Measurements from ENCODE around the gene ERLEC1.
"Not testable (repeated sequence)": the region's sequence is repeated elsewhere in the genome, so short reads cannot be mapped to it uniquely, and the experiment has no call there.

The ERLEC1 gene

DNA sequence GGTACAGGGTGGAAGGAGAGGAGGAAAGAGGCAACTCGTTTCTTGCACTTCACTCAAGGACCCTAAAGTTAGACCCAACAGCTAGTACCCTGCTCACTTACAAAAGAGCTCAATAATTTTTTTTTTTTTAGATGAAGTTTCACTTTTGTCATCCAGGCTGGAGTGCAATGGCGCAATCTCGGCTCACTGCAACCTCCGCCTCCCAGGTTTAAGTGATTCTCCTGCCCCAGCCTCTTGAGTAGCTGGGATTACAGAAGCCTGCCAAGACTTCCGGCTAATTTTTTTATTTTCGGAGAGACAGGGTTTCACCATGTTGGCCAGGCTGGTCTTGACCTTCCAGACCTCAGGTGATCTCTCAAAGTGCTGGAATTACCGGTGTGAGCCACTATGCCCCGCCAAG, 4.2 kb upstream of the ERLEC1 start:
- no peak for FAIRE-seq

DNA sequence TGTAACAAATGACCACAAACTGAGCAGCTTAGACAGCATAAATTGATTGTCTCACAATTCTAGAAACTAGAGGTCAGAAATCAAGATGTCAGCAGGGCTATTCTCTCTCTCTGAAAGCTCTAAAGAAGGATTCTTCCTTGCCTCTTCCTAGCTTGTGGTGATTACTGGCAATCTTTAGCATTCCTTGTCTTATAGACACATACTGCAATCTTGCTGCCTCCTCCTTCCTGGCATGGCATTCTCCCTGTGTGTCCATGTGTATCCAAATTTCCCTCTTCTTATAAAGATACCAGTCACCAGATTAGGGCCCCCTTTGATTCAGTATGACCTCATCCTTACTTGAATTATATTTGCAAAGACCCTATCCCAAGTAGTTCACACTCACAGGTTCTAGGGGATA, 2.4 kb upstream of the ERLEC1 start:
- FAIRE-seq = no peak

DNA sequence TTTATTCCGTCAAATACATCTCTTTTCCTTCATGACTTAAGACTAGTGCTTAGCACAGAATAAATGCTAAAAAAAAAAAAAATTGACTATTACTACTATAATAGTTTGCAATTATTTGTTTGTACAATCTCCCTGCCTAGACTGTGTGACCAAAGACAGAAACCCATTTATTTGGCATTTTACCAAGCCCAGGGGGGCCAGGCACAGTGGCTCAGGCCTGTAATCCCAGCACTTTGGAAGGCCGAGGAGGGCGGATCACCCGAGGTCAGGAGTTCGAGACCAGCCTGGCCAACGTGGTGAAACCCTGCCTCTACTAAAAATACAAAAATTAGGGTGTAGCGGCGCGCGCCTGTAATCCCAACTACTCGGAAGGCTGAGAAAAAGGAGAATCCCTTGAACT, 1.5 kb upstream of the ERLEC1 start:
- FAIRE-seq = no peak

DNA sequence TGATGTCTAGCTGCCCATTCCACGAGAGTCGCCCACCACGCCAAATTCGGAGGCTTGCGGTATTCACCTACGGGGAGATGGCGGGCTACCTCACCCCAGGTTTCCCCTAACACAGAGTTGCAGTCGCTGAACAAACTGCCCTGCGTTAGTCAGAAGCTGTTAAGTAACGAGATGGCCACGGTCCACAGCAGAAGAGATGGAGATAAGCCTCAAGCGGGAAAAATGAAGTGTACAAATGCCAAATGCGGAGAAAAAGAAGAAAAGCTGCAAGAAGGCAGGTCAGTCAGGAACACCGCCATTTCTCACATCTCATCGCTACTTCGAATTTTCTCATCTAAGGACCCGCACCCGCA, 516 bp upstream of the ERLEC1 start:
- no peak for FAIRE-seq

DNA sequence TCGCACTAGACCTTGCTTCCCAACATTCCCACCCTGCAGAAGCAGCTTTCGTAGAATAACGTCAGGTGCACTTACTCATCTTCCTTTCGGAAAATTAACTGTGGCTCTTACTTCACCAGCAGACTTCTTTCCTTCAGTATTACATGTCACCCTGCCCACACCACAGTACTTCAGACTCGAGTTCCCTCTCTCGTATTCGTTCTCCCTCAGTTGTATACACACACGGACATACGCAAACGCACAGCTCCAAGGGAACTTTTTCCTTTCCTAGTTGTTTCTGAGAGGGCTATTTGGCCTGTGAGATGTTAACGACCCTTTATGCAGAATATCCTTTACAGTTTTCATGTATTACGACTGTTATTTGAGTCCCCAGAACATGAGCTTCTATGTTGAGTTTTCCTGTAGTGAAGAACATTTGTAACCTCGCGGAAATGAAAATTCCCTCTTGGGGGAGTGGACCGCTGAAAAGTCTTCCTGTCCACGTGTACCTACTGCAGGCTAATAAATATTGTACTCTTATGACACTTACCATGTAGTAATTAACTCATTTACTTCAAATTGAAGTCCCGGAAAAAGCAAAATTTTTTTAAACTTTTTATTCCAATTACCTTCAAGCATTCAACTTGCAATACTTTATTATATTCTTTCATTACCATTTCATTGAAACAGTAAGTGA, 908 bp downstream of the ERLEC1 start:
- no peak for FAIRE-seq

DNA sequence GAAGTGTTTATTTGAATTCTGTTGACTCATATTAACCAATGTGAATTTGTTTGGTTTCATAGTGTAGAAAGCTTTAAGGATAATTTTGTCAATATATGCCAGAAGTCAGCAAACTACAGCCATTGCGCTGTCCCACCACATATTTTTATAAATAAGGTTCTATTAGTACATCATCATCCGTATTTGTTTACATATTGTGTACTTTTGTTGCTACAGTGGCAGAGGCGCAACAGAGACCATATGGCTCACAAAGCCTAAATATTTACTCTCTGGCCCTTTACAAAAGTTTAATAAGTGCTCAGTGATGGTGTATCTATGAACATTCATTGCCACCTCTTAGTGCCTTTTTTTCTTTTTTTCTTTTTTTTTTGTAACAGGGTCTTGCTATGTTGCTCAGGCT, 6.4 kb downstream of the ERLEC1 start:
- FAIRE-seq = no peak

DNA sequence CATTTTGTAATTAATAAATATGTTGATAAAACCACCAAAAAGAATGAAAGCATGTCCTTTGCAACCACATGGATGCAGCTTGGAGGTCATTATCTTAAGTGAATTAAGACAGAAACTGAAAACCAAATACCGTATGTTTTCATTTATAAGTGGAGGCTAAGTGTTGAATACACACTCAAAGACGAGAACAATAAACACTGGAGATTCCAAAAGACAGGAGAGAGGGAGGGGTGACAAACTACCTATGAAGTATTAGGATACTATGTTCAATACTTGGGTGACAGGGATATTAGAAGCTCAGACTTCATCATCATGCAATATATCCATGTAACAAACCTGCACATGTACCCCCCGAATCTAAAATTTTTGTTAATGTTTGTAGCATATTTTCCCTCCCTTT, 7.0 kb downstream of the ERLEC1 start:
- FAIRE-seq = no peak

DNA sequence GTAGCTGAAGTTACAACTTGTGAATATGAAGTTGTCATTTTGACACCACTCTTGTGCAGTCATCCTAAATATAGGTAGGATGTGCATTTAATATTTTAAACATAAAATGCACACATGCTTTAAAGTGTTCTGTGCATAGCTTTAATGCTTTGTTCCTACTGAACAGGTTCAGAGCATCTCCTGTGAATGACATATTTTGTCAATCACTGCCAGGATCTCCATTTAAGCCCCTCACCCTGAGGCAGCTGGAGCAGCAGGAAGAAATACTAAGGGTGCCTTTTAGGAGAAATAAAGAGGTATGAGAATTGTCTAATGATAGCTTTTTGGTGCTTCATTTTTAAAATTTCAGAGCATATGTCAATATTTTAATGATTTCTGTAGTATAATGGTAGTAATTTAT, 14.7 kb downstream of the ERLEC1 start:
- FAIRE-seq = no peak

DNA sequence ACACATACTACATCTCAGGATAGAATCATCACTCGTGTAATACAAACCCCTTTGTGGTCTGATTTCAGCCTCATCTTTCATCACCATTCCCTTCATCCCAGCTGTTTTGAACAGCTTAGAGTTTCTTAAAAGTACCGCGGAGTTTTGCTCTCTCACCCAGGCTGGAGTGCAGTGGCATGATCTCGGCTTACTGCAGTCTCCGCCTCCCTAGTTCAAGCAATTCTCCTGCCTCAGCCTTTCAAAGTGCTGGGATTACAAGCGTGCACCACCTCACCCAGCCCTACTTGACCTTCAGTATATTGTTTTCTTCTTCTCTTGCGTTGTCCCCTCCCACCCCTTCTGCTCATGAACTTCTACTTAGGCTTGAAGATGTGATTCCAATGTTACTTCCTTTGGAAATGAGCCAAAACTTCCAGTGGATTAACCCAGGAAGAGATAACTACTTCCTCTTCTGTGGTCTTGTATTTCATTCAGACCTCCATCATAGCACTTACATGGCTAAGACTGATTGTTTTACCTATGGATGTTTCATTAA, 15.8 kb downstream of the ERLEC1 start:
- FAIRE-seq = no peak

DNA sequence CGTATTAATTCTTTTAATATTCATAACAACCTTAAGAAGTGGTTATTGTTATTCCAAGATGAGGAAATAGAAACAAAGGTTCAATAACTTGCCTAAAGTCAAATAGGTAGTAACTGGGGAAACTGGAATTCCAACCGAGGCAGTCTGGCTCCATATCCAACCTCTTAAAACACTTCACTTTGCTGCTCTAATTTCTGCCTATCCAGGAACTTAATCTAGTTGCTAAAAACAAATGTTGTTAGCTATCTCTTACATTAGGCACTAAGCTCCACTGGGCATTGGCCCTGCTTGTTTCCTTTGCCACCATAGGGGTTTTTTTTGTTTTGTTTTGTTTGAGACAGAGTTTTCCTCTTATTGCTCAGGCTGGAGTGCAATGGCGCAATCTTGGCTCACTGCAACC, 24.8 kb downstream of the ERLEC1 start:
- FAIRE-seq = no peak

DNA sequence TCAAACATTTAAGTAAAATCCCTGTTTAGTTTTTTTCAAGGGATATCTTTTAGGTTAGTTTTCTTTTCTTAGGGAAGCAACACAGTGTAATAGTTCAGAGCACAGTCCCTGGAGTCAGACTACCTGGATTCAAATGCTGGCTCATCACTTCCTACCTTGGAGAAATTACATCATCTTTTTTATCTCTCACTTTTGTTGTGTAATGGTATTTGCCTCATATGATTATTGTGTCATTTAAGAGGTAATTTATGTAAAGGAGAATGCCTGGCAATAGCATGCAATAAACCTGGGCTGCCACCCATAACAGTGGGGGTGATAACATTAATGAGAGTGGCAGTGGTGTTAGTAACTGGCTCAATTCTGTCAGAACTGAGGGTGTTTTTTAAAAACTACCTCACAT, 26.3 kb downstream of the ERLEC1 start:
- no peak for FAIRE-seq

DNA sequence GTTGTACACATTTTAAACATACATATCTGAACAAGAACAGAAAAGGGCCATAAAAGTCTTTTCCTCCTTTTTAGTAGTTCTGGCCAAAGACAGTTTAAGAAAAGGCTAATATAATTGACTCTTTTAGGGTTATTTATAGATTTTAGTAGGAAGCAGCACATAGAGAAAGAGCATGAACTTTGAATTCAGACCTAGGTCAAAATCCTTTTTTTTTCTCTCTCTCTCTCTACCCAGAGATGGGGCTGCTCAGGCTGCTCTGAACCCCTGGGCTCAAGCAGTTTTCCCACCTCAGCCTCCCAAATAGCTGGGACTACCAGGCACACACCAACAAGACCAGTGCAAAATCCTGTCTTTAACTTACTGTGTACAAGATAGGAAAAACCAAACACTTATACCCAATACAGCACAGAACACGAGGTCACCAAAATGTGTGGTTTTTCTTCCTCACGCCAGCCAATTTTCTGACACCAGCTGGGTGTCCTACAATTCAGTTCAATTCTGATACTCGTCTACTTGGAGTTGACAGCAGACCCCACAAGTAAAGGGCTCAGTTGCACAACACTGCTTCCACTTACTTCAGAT, 32.1 kb downstream of the ERLEC1 start:
- no peak for FAIRE-seq

DNA sequence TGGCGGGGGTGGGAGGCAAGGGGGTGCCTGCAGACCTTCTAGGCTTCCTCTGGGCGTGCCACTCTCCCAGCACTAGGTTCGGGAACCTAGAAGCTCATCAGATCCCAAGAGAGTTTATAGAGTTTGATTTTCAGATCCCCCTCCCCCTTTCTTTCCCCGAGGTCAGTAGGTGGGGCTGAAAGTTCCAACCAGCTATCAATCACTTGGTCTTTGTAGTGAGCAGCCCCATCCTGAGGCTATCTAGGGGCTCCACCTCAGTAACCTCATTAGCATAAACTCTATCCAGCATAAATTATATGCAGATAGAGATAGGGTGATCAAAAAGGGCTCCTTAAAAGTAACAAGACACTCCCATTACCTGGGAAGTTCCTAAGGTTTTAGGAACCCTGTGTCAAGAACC, 32.8 kb downstream of the ERLEC1 start:
- FAIRE-seq = no peak

DNA sequence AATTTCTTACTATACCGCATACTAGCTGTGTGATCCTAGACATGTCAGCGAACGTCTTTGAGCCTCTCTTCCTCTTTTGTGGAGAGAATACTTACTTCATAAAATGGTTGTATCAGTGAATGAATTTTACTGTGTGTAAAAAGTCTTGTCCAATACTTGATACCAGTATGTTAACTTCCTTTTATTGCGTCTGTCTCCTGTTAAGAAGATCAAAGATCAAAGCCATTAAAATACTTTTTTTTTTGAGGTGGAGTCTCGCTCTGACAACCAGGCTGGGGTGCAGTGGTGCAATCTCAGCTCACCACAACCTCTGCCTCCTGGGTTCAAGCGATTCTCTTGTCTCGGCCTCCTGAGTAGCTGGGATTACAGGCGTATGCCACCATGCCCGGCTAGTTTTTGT, 33.2 kb downstream of the ERLEC1 start:
- no peak for FAIRE-seq

DNA sequence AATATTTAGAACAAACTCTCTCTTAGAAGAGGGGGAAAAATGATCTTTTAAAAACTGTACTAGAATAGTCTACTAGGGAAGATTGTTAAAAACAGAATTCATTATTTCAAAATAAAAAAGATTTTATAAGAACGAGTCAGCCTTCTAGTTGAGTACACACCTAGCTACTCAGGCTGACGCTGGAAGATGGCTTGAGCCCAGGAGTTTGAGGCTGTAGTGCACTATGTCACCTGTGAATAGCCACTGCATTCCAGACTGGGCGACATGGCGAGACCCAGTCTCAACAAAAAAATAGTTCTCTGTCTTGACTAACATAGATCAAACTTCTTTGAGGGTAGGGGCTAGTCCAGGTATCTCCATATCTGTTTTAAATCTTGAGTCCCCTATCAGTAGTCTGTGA, 33.9 kb downstream of the ERLEC1 start:
- no peak for FAIRE-seq

DNA sequence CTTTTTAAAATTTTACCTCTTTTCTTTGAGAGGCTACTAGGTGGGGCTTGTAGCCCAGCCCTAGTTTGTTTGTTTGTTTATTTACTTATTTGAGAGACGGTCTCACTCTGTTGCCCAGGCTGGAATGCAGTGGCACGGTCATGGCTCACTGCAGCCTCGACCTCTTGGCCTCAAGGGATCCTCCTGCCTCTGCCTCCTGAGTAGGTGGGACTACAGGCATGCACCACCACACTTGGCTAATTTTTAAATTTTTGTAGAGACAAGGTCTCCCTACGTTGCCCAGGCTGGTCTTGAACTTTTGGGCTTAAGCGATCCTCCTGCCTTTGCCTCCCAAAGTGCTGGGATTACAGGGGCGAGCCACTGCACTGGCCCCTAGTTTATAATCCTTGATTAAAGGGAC, 35.0 kb downstream of the ERLEC1 start:
- FAIRE-seq = no peak

DNA sequence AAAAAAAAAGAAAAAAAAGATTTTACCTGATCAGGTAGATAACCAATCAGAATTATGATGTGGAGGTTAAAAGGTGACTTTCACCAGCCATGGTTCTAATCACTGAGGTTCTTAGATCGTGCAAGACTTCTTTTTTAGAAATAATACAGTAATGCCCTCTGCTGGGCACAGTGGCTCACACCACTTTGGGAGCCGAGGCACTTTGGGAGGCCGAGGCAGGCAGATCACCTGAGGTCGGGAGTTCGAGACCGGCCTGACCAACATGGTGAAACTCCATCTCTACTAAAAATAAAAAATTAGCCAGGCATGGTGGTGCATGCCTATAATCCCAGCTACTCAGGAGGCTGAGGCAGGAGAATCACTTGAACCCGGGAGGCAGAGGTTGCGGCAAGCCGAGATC, 36.8 kb downstream of the ERLEC1 start:
- not testable (repeated sequence) for FAIRE-seq

DNA sequence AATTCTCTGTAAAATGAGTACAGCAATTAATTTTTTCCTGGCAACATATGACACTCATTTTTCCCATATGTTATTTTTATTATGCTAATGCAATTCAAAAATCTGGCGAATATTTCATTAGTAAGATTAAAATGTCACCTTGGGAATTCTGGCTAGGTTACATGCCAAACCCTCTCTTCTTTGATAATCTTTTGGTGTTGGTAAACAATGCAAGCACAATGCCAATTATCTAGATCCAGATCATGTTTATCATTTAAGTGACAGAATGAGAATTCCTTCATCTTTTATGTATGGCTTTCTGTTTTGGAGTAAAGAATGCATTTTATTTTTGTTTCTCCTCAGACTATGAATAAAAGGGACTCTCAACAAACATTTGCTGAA, 39.2 kb downstream of the ERLEC1 start:
- no peak for FAIRE-seq

DNA sequence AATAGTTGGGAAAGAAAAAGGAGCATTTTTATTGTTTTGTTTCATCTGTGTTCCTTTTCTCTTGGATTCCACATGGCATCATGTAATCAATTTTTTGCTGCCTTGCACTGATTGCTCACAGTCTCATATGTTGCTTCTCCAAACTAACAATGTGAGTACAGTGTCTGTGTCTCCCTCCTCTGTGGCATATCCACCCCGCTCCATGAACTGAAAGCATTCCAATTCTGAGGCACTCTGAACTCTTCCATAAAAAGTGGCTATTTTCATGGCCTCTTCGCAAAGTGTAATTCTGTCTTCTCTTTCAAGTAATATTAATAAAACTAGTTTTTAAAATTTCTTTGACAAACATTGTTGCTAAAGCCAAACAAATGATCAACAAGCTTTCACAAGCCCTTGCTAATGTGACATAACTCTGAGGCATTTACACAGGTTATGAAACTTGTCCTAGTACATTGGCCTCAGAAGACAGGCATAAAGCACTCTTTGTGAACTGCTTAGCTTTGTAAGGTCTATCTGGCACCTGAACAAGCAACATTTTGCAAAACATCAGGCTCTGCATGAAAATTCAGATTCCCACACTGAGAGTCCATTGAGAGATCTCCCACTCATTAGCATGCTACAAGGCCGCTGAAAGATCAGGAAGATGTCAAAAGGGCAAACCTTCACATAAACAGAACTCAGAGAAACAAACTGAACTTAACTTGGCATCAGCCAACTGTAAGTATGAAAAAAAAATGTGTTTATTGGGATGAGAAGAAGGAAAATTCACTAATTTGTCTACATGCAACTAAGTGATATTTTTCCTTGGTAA, 39.9 kb downstream of the ERLEC1 start:
- no peak for FAIRE-seq

DNA sequence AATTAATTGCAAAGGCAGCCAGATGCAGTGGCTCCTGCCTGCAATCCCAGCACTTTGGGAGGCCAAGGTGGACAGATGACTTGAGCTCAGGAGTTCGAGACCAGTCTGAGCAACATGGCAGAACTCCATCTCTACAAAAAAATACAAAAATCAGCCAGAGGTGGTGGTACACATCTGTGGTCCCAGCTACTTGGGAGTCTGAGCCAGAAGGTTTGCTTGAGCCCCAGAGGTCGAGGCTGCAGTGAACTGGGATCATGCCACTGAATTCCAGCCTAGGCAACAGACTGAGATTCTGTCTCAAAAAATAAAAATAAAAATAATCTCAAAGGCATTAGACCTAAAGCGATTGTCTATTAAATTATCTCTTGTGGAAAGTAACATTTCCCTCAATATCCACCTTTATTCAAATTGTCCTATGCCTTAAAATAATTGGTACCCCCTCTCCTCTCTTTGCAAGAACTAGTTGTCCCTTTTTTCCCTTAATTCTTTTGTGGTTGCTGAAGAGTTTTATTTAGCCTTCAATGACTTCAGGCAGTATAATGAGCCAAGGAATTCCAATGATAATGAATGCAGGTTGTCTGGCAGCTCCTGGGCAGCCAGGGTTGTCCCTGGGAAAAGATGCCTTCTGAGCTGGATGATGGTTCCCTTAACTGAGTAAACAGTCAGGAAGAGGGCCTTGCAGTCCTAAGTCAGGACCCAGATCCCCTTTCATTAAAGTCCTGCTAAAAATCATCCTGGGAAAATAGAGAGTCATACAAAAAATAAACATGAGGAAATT, 40.7 kb downstream of the ERLEC1 start:
- FAIRE-seq = no peak

DNA sequence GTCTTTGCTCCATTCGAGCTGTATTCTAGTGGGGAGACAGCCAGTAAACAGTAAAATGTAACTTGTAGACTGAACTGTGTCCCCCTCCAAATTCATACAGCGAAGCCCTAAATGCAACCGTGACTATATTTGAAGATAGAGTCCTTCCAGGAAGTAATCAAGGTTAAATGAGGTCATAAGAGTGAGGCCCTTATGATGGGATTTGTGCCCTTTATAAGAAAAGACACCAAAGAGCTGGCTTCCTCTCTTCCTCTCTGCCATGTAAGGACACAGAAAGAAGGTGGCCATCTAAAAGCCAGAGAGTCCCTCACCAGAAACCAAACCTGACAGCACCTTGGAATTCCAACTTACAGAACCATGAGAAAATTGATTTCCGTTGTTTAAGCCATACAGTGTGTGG, 41.5 kb downstream of the ERLEC1 start:
- FAIRE-seq = no peak

DNA sequence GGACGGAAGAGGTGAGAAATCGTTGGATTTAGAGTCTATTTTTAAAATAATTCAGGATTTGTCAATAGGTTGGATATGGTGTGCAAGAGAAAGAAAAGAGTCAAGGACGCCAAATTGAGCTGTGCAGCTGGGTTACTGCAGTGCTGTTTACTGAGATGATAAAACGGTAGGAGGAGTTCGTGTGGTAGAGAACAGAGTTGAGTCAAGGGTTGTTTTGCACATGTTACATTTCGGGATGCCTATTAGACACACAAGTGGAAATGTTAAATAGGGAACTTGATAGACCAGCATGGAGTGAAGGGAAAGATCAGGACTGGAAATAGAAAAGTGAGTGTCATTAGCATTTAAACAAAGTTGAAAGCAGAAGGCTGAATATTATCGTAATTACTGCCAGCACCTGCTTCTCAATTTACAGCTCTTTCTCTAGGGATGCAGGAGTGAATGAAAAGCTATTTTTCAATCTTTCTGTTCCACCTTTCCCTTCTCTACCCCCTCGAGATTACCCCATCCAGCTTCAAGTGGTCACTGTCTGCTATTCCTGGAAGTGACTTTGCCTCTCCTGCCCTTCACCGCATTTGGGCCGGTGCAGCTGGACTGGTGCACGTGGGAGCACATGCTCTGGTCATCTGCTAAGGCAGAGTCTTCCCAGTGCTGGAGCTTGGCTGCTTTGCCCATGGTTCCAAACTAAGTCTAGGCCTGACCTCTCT, 42.6 kb downstream of the ERLEC1 start:
- FAIRE-seq = no peak

DNA sequence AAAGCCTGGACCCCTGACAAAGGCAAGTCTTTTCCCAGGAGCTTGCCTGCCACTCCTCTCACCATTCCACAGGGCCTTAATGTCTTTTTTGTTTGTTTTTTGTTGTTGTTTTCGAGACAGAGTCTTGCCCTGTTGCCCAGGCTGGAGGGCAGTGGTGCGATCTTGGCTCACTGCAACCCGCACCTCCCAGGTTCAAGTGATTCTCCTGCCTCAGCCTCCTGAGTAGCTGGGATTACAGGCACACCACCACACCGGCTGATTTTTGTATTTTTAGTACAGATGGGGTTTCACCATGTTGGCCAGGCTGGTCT, 43.1 kb downstream of the ERLEC1 start:
- FAIRE-seq = not testable (repeated sequence)
